Fibroblast of lung (primary cell): ENCODE data around the gene ATP8A2. TPM values are rescaled to one million over a fixed set of nuclear protein-coding genes. Genes with fewer than 3 reads are reported as not detected.
A peak's percentile ranks its signal among the peaks of the same experiment; 100 is the strongest.

Experiments
- DNase-seq, 2 donors: peaks; one replicate each; pipeline versions ENCODE4 v3.0.0 to v3.0.0-alpha.2; 2010; ENCODE audit warnings: low read depth in 2 of 2
- H2AFZ ChIP-seq: 2 replicates; pipeline ENCODE4 v1.5.1; 2012; ENCODE audit warnings: low read length, control low read depth, inconsistent platforms
- H3K27ac ChIP-seq: 2 replicates; pipeline ENCODE4 v1.5.1; 2011; ENCODE audit warnings: low read length, control low read depth; ENCODE audit not compliant: insufficient read depth
- H3K27me3 ChIP-seq: 2 replicates; pipeline ENCODE4 v1.5.1; 2011; ENCODE audit warnings: mild to moderate bottlenecking, low read length; ENCODE audit not compliant: control insufficient read depth, insufficient read depth
- H3K36me3 ChIP-seq: 2 replicates; pipeline ENCODE4 v1.5.1; 2011; ENCODE audit warnings: low read length; ENCODE audit not compliant: control insufficient read depth, insufficient read depth
- H3K4me1 ChIP-seq: 2 replicates; pipeline ENCODE4 v1.5.1; 2011; ENCODE audit warnings: low read length; ENCODE audit not compliant: control insufficient read depth, insufficient read depth; ENCODE audit errors: extremely low read depth
- H3K4me2 ChIP-seq: 2 replicates; pipeline ENCODE4 v1.5.1; 2011; ENCODE audit warnings: low read length, control low read depth; ENCODE audit not compliant: insufficient read depth; ENCODE audit errors: extremely low read depth
- H3K4me3 ChIP-seq, 4 experiments: fragments of 200-600 bp in 1 of 4; sonication (generic) in 1 of 4; replicated peaks in 1 of 4; 2 replicates each; pipeline ENCODE4 v1.5.1; 2011 to 2016; ENCODE audit warnings: low read length in 4 of 4, low read depth in 3 of 4, mild to moderate bottlenecking in 3 of 4, control low read depth in 2 of 4, inconsistent platforms in 1 of 4, mixed read lengths in 1 of 4; ENCODE audit not compliant: insufficient read depth in 1 of 4; ENCODE audit errors: control extremely low read depth in 1 of 4
- H3K79me2 ChIP-seq: 2 replicates; pipeline ENCODE4 v1.5.1; 2012; ENCODE audit warnings: mild to moderate bottlenecking, low read length, inconsistent platforms; ENCODE audit not compliant: control insufficient read depth, insufficient read depth
- H3K9ac ChIP-seq: 2 replicates; pipeline ENCODE4 v1.5.1; 2011; ENCODE audit warnings: mild to moderate bottlenecking, low read length, control low read depth; ENCODE audit not compliant: insufficient read depth
- H3K9me3 ChIP-seq: 2 replicates; pipeline ENCODE4 v1.5.1; 2012; ENCODE audit warnings: low read depth, low read length; ENCODE audit not compliant: control insufficient read depth, insufficient read depth
- H4K20me1 ChIP-seq: 2 replicates; pipeline ENCODE4 v1.5.1; 2011; ENCODE audit warnings: low read length; ENCODE audit not compliant: control insufficient read depth, insufficient read depth; ENCODE audit errors: extremely low read depth
- EZH2 ChIP-seq: IDR thresholded peaks from 2 replicates; pipeline ENCODE4 v1.5.1; 2012; ENCODE audit warnings: low read length, control low read depth, mild to moderate bottlenecking; ENCODE audit errors: missing control alignments
- polyA plus RNA-seq, 2 donors: library from polyadenylated mRNA; depleted of rRNA in 1 of 2; stranded (reverse) in 1 of 2; unstranded in 1 of 2; fragments of >200 nt; gene quantifications; 2 replicates each; pipeline ENCODE4 v1.2.1, GENCODE V29; 2011 to 2012; ENCODE audit warnings: missing spikeins in 1 of 2
- total RNA-seq: library from RNA; depleted of rRNA; stranded (reverse); fragments of >200 nt; gene quantifications from 2 replicates; pipeline ENCODE4 v1.2.1, GENCODE V29; 2014
- TF ChIP-seq, protein P1 (sequence below), 2 donors: IDR thresholded peaks in 1 of 2; conservative IDR thresholded peaks in 1 of 2; 1 replicate in 1 of 2; 2 replicates in 1 of 2; pipeline ENCODE4 v1.5.1; 2011 to 2012; ENCODE audit warnings: low read length in 2 of 2, control low read depth in 1 of 2, inconsistent platforms in 1 of 2, low read depth in 1 of 2, mild to moderate bottlenecking in 1 of 2

Gene ATP8A2
- total and polyA plus RNA-seq, 2 donors (not counting 1 experiment from before 2014, with no cell fraction given) = under 0.01 to 0.01 TPM

DNA sequence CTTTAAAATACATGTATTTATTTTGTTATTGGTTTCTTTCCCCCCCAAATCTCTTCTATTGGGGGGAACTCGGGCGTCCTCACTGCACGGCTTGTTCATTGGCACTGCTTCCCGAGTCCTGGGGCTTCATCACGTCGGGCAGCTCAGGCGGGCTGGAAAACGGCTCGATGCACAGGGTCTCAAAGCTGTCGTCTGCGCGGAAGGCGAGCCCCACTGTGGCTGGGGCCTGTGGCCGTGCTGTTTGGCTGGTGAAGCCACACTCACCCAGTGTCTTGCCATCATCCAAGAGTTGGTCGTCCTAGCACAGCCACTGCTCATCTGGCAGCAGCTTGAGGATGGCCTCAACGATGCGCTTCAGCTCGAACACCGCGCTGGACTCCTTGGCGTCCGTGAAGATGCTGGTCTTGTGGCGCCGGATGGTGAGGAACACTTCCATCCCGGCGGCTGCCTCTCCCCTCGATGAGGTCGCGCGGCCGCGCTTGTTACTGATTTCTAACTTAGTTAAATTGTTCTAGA is 6.0 kb upstream of the ATP8A2 start:
- Histone ChIP-seq H3K9ac (no peak overlapping the region), H3K4me2 (no peak overlapping the region), H3K27me3 (no peaks in the 10 kb centered on the region), H4K20me1 (no peaks in the 10 kb centered on the region), H3K4me1 (no peaks in the 10 kb centered on the region), H3K9me3 (no peaks in the 10 kb centered on the region), H3K4me3 (no peak overlapping the region), H3K79me2 (no peaks in the 10 kb centered on the region), H3K27ac (no peak overlapping the region), H3K36me3 (no peaks in the 10 kb centered on the region), H2AFZ (no peak overlapping the region)
- DNase-seq = no peak
- no peak for TF ChIP-seq EZH2
- TF ChIP-seq, protein P1, sequence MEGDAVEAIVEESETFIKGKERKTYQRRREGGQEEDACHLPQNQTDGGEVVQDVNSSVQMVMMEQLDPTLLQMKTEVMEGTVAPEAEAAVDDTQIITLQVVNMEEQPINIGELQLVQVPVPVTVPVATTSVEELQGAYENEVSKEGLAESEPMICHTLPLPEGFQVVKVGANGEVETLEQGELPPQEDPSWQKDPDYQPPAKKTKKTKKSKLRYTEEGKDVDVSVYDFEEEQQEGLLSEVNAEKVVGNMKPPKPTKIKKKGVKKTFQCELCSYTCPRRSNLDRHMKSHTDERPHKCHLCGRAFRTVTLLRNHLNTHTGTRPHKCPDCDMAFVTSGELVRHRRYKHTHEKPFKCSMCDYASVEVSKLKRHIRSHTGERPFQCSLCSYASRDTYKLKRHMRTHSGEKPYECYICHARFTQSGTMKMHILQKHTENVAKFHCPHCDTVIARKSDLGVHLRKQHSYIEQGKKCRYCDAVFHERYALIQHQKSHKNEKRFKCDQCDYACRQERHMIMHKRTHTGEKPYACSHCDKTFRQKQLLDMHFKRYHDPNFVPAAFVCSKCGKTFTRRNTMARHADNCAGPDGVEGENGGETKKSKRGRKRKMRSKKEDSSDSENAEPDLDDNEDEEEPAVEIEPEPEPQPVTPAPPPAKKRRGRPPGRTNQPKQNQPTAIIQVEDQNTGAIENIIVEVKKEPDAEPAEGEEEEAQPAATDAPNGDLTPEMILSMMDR (conservative IDR thresholded peaks at IDR 0.05 in 1 of 2, IDR thresholded peaks at IDR 0.05 in 1 of 2; ENCODE audit: low read depth in 1 of 2, low read length in 2 of 2) = no peak

DNA sequence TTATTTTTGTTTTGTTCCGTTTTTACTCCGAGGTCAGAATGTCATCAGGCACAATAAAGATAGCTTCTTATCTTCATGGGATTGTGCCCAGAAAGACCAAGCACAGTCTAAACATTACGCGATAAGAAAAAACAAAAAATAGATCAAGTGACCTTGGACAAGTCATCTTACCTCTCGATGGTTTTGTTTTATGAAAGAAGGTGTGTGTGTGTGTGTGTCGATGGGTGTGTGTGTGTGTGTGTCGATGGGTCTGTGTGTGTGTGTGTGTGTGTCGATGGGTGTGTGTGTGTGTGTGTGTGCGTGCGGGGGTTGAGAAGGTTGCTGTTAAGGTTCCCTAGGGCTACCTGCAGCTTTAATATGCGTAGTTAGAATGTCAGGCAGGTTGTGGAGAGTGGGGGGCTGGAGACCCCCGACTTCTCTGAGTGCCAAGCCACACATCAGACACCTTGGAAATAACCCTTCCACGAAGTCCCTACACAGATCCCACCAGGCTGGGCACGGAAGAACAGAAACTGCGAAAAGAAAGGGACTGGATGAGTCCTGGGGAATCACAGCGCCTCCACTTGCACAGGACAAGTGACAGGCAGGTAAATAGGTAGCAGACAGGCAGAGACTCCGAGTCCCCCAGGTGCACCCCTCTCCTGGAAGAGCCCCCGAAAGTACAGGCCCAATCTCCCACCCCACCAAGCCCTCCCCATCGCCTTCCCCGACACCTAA is 458 bp upstream of the ATP8A2 start:
- no peaks in the 10 kb centered on the region for H4K20me1 ChIP-seq
- H3K4me1 ChIP-seq = no peaks in the 10 kb centered on the region
- H2AFZ ChIP-seq = no peak overlapping the region
- no peaks in the 10 kb centered on the region for H3K36me3 ChIP-seq
- TF ChIP-seq, protein P1 (conservative IDR thresholded peaks at IDR 0.05 in 1 of 2, IDR thresholded peaks at IDR 0.05 in 1 of 2; ENCODE audit: low read depth in 1 of 2, low read length in 2 of 2) = no peak
- TF ChIP-seq EZH2 = peak; percentile 96
- no peak for DNase-seq
- peak overlapping the region in 1 of 4 experiments; percentile 14 for H3K4me3 ChIP-seq
- H3K9me3 ChIP-seq = no peaks in the 10 kb centered on the region
- H3K4me2 ChIP-seq = no peak overlapping the region
- H3K27me3 ChIP-seq = peaks cover 30% of the 10 kb centered on the region
- H3K9ac ChIP-seq = no peak overlapping the region
- H3K79me2 ChIP-seq = no peaks in the 10 kb centered on the region
- no peak overlapping the region for H3K27ac ChIP-seq

DNA sequence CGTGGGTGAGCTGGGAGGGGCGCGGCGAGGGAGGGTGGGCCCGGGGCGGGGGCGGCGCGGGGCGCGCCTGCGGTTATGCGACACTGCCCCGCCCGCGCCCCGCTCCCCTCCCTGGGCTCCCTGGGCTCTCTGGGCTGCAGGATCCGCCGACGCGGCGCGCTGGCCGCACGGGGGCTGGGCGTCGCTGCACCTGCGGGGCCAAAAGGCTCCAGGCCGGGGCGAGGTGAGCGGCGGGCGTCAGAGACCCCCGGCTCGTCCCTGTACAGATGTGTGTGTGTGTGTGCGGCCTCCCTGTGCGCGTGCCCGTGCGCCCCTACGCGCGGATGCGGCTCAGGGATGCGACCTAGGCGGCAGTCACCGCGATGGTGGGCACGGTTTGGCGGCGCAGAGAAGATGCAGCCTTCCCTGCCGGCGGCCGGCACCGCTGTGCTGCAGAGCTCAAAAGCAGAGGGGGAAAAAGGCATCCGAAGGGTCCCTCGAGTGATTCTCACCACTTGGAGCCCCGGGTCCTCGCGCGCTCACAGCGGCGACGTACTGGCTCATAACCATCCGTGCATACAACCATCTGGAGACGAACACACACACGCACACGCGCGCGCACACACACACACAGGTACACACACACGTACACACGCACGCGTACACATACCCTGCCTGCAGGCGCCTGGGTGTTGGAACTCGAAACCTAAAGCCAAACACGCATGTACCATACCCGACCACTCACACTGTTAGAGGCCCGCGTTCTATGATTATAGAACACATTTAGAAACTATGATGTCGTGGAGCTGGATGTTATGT is 709 bp downstream of the ATP8A2 start:
- Histone ChIP-seq H3K27me3 (peaks cover 30% of the 10 kb centered on the region), H3K27ac (no peak overlapping the region), H3K36me3 (no peaks in the 10 kb centered on the region), H3K4me1 (no peaks in the 10 kb centered on the region), H3K4me3 (peak overlapping the region in 1 of 4 experiments; percentile 34), H2AFZ (no peak overlapping the region), H3K9me3 (no peaks in the 10 kb centered on the region), H3K9ac (no peak overlapping the region), H3K4me2 (peak overlapping the region; percentile 51), H4K20me1 (no peaks in the 10 kb centered on the region), H3K79me2 (no peaks in the 10 kb centered on the region)
- DNase-seq = no peak
- TF ChIP-seq, protein P1 (conservative IDR thresholded peaks at IDR 0.05 in 1 of 2, IDR thresholded peaks at IDR 0.05 in 1 of 2; ENCODE audit: low read depth in 1 of 2, low read length in 2 of 2) = no peak
- peak; percentile 66 for TF ChIP-seq EZH2
